Measurements from ENCODE around the gene PCDHGA10. TPM values are rescaled to one million over a fixed set of nuclear protein-coding genes. Genes with fewer than 3 reads are reported as not detected.

The PCDHGA10 gene
- total and polyA plus RNA-seq, 9 of the 15 experiments (the other 6 are each of a cell fraction or from before 2014, with no cell fraction given): 0.01 to 0.11 (median 0.05) TPM

DNA sequence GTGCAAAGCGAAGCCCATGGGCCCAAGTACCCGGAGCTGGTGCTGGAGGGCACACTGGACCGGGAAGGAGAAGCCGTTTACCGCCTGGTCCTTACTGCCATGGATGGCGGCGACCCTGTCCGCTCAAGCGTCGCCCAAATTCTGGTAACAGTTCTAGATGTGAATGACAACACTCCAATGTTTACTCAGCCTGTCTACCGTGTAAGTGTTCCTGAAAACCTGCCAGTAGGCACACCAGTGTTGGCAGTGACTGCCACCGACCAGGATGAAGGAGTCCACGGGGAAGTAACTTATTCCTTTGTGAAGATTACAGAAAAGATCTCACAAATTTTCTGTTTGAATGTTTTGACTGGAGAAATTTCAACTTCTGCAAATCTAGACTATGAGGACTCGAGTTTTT, 38.2 kb upstream of the PCDHGA10 start:
- Histone ChIP-seq H3K9me3 (replicated peaks; ENCODE audit: control insufficient read depth, insufficient read depth, low read depth, low read length) (no peaks in the 10 kb centered on the region), H3K27me3 (ENCODE audit: control insufficient read depth in 2 of 2, insufficient read depth in 2 of 2, low read length in 2 of 2) (peaks cover 4 to 38% of the 10 kb centered on the region in 2 experiments; a peak in 4 of 5 replicates), H2AFZ (ENCODE audit: low read depth, low read length) (no peak overlapping the region), H3K79me2 (ENCODE audit: control insufficient read depth, insufficient read depth, low read length) (no peaks in the 10 kb centered on the region), H3K4me3 (no peak overlapping the region), H3K4me2 (ENCODE audit: insufficient read depth, low read length) (no peak overlapping the region), H3K9me1 (ENCODE audit: control insufficient read depth, insufficient read depth, low read length) (no peaks in the 10 kb centered on the region), H3K27ac (ENCODE audit: extremely low read depth, low read depth, low read length) (no peak overlapping the region), H3K9ac (ENCODE audit: insufficient read depth in 1 of 2, low read depth in 2 of 2, low read length in 2 of 2) (no peak overlapping the region), H3K36me3 (ENCODE audit: control insufficient read depth, insufficient read depth, low read length) (no peaks in the 10 kb centered on the region), H3K4me1 (replicated peaks in 1 of 2; ENCODE audit: control insufficient read depth in 2 of 2, insufficient read depth in 2 of 2, low read length in 2 of 2) (peaks cover 0 to 7% of the 10 kb centered on the region in 2 experiments; a peak in 1 of 5 replicates), H4K20me1 (replicated peaks; ENCODE audit: control insufficient read depth, insufficient read depth, low read length) (no peaks in the 10 kb centered on the region)
- BruUV-seq (replicated peaks): no TSS peak
- CTCF ChIA-PET (ENCODE audit: low intra/inter-chr PET ratio): interaction anchor here (1.3 kb wide), 1 partner anchor 140 kb away, joined by 3 read pairs; no protein-coding TSS in a partner anchor
- in situ Hi-C loops (cut with MboI): no loop called here
- FAIRE-seq: no peak
- WGBS (ENCODE audit: insufficient coverage, low coverage, missing lambda C conversion rate): 6% methylated on average over 14 of the region's 14 CpGs
- no peak for DNase-seq (ENCODE audit: extremely low read depth in 1 of 4, low spot score in 3 of 4)
- intact Hi-C loops (cut with micrococcal nuclease): loop anchor here (5.0 kb wide), 1 partner anchor 47 kb away; no protein-coding TSS in a partner anchor
- ATAC-seq: no peak
- TF ChIP-seq POLR2B (IDR thresholded peaks at IDR 0.05; ENCODE audit: low read depth, partially characterized antibody): no peak
- no peak for TF ChIP-seq RBM22 (IDR thresholded peaks at IDR 0.05; ENCODE audit: low read depth, low read length, poor library complexity, severe bottlenecking)
- TF ChIP-seq PYGO2 (tag; IDR thresholded peaks at IDR 0.05): no peak
- TF ChIP-seq, protein P1, sequence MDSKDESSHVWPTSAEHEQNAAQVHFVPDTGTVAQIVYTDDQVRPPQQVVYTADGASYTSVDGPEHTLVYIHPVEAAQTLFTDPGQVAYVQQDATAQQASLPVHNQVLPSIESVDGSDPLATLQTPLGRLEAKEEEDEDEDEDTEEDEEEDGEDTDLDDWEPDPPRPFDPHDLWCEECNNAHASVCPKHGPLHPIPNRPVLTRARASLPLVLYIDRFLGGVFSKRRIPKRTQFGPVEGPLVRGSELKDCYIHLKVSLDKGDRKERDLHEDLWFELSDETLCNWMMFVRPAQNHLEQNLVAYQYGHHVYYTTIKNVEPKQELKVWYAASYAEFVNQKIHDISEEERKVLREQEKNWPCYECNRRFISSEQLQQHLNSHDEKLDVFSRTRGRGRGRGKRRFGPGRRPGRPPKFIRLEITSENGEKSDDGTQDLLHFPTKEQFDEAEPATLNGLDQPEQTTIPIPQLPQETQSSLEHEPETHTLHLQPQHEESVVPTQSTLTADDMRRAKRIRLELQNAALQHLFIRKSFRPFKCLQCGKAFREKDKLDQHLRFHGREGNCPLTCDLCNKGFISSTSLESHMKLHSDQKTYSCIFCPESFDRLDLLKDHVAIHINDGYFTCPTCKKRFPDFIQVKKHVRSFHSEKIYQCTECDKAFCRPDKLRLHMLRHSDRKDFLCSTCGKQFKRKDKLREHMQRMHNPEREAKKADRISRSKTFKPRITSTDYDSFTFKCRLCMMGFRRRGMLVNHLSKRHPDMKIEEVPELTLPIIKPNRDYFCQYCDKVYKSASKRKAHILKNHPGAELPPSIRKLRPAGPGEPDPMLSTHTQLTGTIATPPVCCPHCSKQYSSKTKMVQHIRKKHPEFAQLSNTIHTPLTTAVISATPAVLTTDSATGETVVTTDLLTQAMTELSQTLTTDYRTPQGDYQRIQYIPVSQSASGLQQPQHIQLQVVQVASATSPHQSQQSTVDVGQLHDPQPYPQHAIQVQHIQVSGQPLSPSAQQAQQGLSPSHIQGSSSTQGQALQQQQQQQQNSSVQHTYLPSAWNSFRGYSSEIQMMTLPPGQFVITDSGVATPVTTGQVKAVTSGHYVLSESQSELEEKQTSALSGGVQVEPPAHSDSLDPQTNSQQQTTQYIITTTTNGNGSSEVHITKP (IDR thresholded peaks at IDR 0.05; ENCODE audit: partially characterized antibody): no peak
- TF ChIP-seq ZFPM2 (CRISPR knock-in tag; IDR thresholded peaks at IDR 0.05): no peak
- TF ChIP-seq FOXM1 (IDR thresholded peaks at IDR 0.05; ENCODE audit: low read depth): no peak
- no peak for TF ChIP-seq FOXM1 (CRISPR knock-in tag; IDR thresholded peaks at IDR 0.05; ENCODE audit: low read depth)
- no peak for TF ChIP-seq FOXK1 (CRISPR knock-in tag; IDR thresholded peaks at IDR 0.05; ENCODE audit: borderline replicate concordance)
- TF ChIP-seq FOSL1 (tag; conservative IDR thresholded peaks at IDR 0.05): no peak
- TF ChIP-seq PHF21A (IDR thresholded peaks at IDR 0.05; ENCODE audit: borderline replicate concordance, low read depth): no peak
- TF ChIP-seq, protein P2, sequence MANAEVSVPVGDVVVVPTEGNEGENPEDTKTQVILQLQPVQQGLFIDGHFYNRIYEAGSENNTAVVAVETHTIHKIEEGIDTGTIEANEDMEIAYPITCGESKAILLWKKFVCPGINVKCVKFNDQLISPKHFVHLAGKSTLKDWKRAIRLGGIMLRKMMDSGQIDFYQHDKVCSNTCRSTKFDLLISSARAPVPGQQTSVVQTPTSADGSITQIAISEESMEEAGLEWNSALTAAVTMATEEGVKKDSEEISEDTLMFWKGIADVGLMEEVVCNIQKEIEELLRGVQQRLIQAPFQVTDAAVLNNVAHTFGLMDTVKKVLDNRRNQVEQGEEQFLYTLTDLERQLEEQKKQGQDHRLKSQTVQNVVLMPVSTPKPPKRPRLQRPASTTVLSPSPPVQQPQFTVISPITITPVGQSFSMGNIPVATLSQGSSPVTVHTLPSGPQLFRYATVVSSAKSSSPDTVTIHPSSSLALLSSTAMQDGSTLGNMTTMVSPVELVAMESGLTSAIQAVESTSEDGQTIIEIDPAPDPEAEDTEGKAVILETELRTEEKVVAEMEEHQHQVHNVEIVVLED (CRISPR knock-in tag; IDR thresholded peaks at IDR 0.05): no peak
- no peak for TF ChIP-seq KDM2B (CRISPR knock-in tag; IDR thresholded peaks at IDR 0.05)
- no peak for TF ChIP-seq SIRT6 (IDR thresholded peaks at IDR 0.05; ENCODE audit: low read depth, low read length)
- TF ChIP-seq ZFP36 (IDR thresholded peaks at IDR 0.05; ENCODE audit: low read depth, low read length, partially characterized antibody): no peak
- TF ChIP-seq, protein P3, sequence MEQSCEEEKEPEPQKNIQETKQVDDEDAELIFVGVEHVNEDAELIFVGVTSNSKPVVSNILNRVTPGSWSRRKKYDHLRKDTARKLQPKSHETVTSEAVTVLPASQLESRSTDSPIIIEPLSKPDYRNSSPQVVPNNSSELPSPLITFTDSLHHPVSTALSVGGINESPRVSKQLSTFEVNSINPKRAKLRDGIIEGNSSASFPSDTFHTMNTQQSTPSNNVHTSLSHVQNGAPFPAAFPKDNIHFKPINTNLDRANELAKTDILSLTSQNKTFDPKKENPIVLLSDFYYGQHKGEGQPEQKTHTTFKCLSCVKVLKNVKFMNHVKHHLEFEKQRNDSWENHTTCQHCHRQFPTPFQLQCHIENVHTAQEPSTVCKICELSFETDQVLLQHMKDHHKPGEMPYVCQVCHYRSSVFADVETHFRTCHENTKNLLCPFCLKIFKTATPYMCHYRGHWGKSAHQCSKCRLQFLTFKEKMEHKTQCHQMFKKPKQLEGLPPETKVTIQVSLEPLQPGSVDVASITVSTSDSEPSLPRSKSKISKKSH (CRISPR knock-in tag; IDR thresholded peaks at IDR 0.05): no peak
- TF ChIP-seq MBD2 (IDR thresholded peaks at IDR 0.05; ENCODE audit: borderline replicate concordance, low read depth): no peak
- no peak for TF ChIP-seq GATAD2A (IDR thresholded peaks at IDR 0.05)
- POLR2A ChIA-PET: interaction anchor here (0.6 kb wide), 1 partner anchor 206 kb away, joined by 5 read pairs; no protein-coding TSS in a partner anchor
